ENCODE measurements around the gene ZBP1.

The ZBP1 gene

GRCh38 chr20:57586370-57586793 lies 33.8 kb downstream of the ZBP1 start:
- DNase-seq (ENCODE audit: low read depth in 2 of 2), result no peak

- no peak for DNase-seq (ENCODE audit: low read depth in 2 of 2)
These were observed 34.6 kb downstream of the ZBP1 start for GRCh38 chr20:57585466-57586213.

- DNase-seq (ENCODE audit: low read depth in 2 of 2), result no peak
These were observed 35.3 kb downstream of the ZBP1 start for GRCh38 chr20:57584768-57585461.

GRCh38 chr20:57583289-57584257 lies 36.7 kb downstream of the ZBP1 start:
- no peak for DNase-seq (ENCODE audit: low read depth in 2 of 2)

GRCh38 chr20:57582432-57583288 lies 37.6 kb downstream of the ZBP1 start:
- no peak for DNase-seq (ENCODE audit: low read depth in 2 of 2)

GRCh38 chr20:57582029-57582378 lies 38.2 kb downstream of the ZBP1 start:
- DNase-seq (ENCODE audit: low read depth in 2 of 2), result no peak

GRCh38 chr20:57581202-57582028 lies 38.8 kb downstream of the ZBP1 start:
- no peak for DNase-seq (ENCODE audit: low read depth in 2 of 2)

GRCh38 chr20:57580478-57581201 lies 39.6 kb downstream of the ZBP1 start:
- DNase-seq (ENCODE audit: low read depth in 2 of 2), result no peak

GRCh38 chr20:57579898-57580447 lies 40.3 kb downstream of the ZBP1 start:
- DNase-seq (ENCODE audit: low read depth in 2 of 2), result no peak

- no peak for DNase-seq (ENCODE audit: low read depth in 2 of 2)
These were observed 40.8 kb downstream of the ZBP1 start for GRCh38 chr20:57579331-57579897.

- no peak for DNase-seq (ENCODE audit: low read depth in 2 of 2)
These were observed 41.6 kb downstream of the ZBP1 start for GRCh38 chr20:57578476-57579165.

GRCh38 chr20:57577679-57578475 lies 42.3 kb downstream of the ZBP1 start:
- DNase-seq (ENCODE audit: low read depth in 2 of 2), result no peak

GRCh38 chr20:57576617-57577550 lies 43.3 kb downstream of the ZBP1 start:
- DNase-seq (ENCODE audit: low read depth in 2 of 2), result no peak

- no peak for DNase-seq (ENCODE audit: low read depth in 2 of 2)
These were observed 44.2 kb downstream of the ZBP1 start for GRCh38 chr20:57576002-57576401.

GRCh38 chr20:57574954-57575353 lies 45.3 kb downstream of the ZBP1 start:
- no peak for DNase-seq (ENCODE audit: low read depth in 2 of 2)

- no peak for DNase-seq (ENCODE audit: low read depth in 2 of 2)
These were observed 46.3 kb downstream of the ZBP1 start for GRCh38 chr20:57573894-57574293.

- no peak for DNase-seq (ENCODE audit: low read depth in 2 of 2)
These were observed 47.0 kb downstream of the ZBP1 start for GRCh38 chr20:57573242-57573641.

All from stimulated activated CD4-positive, alpha-beta T cell treated with anti-CD3 and anti-CD28 coated beads, Interleukin-15, amount 100 ng/mL, for 48 hours (primary cell).